Stimulated activated CD4-positive, alpha-beta T cell treated with anti-CD3 and anti-CD28 coated beads, Interleukin-4, amount 100 ng/mL, for 48 hours (primary cell): ENCODE results near the gene UMODL1.

Experiments
- DNase-seq, 2 donors: peaks; one replicate each; pipeline ENCODE4 v3.0.0-alpha.2; 2020; ENCODE audit warnings: low read depth in 2 of 2

The UMODL1 gene

GRCh38 chr21:42188663-42189062, 117.5 kb downstream of the UMODL1 start:
- no peak for DNase-seq

- DNase-seq = no peak
These were observed 118.3 kb downstream of the UMODL1 start for GRCh38 chr21:42189431-42189830.

- DNase-seq = peak in 1 of 2 donors; percentile 24
These were observed 118.9 kb downstream of the UMODL1 start for GRCh38 chr21:42189860-42190485.

- DNase-seq = no peak
These were observed 119.4 kb downstream of the UMODL1 start for GRCh38 chr21:42190486-42190863.

GRCh38 chr21:42191064-42191463, 119.9 kb downstream of the UMODL1 start:
- no peak for DNase-seq

- DNase-seq = no peak
These were observed 120.8 kb downstream of the UMODL1 start for GRCh38 chr21:42191696-42192595.
